SH-SY5Y (cell line): ENCODE data around the gene RELT.

Source experiments
- GATA2 ChIP-seq: IDR thresholded peaks from 2 replicates; pipeline ENCODE4 v1.6.1; 2011; ENCODE audit warnings: mild to moderate bottlenecking, low read depth, low read length
- GATA3 ChIP-seq: IDR thresholded peaks from 2 replicates; pipeline ENCODE4 v1.6.1; 2011; ENCODE audit warnings: low read depth, mild to moderate bottlenecking, low read length, moderate library complexity

- TF ChIP-seq GATA2 (no peak), GATA3 (no peak)
These were observed 8.6 kb upstream of the RELT start for GRCh38 chr11:73367482-73368024.
